Mammary epithelial cell (primary cell): Measurements from ENCODE around the gene C14orf132.

Experiments used
- EZH2 ChIP-seq: IDR thresholded peaks from 2 replicates; pipeline ENCODE4 v1.6.1; 2012; ENCODE audit warnings: low read length, inconsistent platforms, borderline replicate concordance
- TF ChIP-seq, protein P1 (sequence below), 2 donors: IDR thresholded peaks in 1 of 2; conservative IDR thresholded peaks in 1 of 2; 2 replicates each; pipeline ENCODE4 v1.5.1; 2011 to 2012; ENCODE audit warnings: inconsistent platforms in 2 of 2, low read length in 2 of 2, mild to moderate bottlenecking in 2 of 2, control low read depth in 1 of 2, low read depth in 1 of 2; ENCODE audit not compliant: insufficient read depth in 1 of 2; ENCODE audit errors: extremely low read depth in 1 of 2

DNA sequence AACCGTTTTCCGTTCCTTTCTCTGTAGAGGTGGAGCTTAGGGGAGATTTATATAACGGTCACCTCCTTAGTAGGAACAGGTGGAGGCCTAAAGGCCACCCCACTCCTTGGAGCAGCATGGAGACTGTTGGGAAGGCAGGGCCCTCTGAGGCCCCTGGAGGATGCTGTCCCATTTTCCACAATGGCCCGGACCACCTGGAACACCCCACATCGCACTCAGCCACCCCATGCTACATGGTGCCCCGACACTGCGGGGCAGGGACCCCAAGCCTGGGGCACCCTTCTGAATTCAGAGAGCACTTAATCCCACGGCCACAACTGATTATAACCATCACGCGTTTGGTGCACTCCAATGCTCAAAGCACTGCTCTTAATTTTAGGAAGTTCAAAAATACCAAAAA lies 41.4 kb downstream of the C14orf132 start:
- no peak for TF ChIP-seq EZH2
- TF ChIP-seq, protein P1, sequence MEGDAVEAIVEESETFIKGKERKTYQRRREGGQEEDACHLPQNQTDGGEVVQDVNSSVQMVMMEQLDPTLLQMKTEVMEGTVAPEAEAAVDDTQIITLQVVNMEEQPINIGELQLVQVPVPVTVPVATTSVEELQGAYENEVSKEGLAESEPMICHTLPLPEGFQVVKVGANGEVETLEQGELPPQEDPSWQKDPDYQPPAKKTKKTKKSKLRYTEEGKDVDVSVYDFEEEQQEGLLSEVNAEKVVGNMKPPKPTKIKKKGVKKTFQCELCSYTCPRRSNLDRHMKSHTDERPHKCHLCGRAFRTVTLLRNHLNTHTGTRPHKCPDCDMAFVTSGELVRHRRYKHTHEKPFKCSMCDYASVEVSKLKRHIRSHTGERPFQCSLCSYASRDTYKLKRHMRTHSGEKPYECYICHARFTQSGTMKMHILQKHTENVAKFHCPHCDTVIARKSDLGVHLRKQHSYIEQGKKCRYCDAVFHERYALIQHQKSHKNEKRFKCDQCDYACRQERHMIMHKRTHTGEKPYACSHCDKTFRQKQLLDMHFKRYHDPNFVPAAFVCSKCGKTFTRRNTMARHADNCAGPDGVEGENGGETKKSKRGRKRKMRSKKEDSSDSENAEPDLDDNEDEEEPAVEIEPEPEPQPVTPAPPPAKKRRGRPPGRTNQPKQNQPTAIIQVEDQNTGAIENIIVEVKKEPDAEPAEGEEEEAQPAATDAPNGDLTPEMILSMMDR (conservative IDR thresholded peaks at IDR 0.05 in 1 of 2, IDR thresholded peaks at IDR 0.05 in 1 of 2; ENCODE audit: extremely low read depth in 1 of 2, insufficient read depth in 1 of 2, low read depth in 1 of 2, low read length in 2 of 2) = no peak
